Osteocyte (in vitro differentiated cells): ENCODE data around the gene CBX7. TPM values are rescaled to one million over a fixed set of nuclear protein-coding genes. Genes with fewer than 3 reads are reported as not detected.
"Not testable (repeated sequence)": the region's sequence is repeated elsewhere in the genome, so short reads cannot be mapped to it uniquely, and the experiment has no call there.

Experiments used
- DNase-seq: peaks from one replicate; pipeline ENCODE4 v3.0.0; 2021; ENCODE audit warnings: mixed read lengths; ENCODE audit not compliant: unreplicated experiment; ENCODE audit errors: extremely low spot score
- H3K27ac Mint-ChIP-seq: one replicate; pipeline ENCODE4 v1.8.0; 2021; ENCODE audit warnings: mild to moderate bottlenecking, mixed read lengths; ENCODE audit not compliant: unreplicated experiment
- H3K27me3 Mint-ChIP-seq: one replicate; pipeline ENCODE4 v1.8.0; 2021; ENCODE audit warnings: mixed read lengths; ENCODE audit not compliant: unreplicated experiment
- H3K36me3 Mint-ChIP-seq: one replicate; pipeline ENCODE4 v1.8.0; 2021; ENCODE audit warnings: mixed read lengths; ENCODE audit not compliant: unreplicated experiment
- H3K4me1 Mint-ChIP-seq: one replicate; pipeline ENCODE4 v1.8.0; 2021; ENCODE audit warnings: mixed read lengths; ENCODE audit not compliant: unreplicated experiment
- H3K4me3 Mint-ChIP-seq: one replicate; pipeline ENCODE4 v1.8.0; 2021; ENCODE audit warnings: mild to moderate bottlenecking, moderate library complexity, mixed read lengths; ENCODE audit not compliant: unreplicated experiment
- H3K9me3 Mint-ChIP-seq: one replicate; pipeline ENCODE4 v1.8.0; 2021; ENCODE audit warnings: mixed read lengths; ENCODE audit not compliant: unreplicated experiment
- CTCF ChIP-seq: fragments of 200-600 bp; sonication (generic); IDR thresholded peaks from 2 replicates; pipeline ENCODE4 v1.5.0; 2021; ENCODE audit warnings: antibody characterized with exemption, mild to moderate bottlenecking, moderate library complexity
- total RNA-seq: library from RNA; stranded (reverse); gene quantifications from 2 replicates; pipeline ENCODE4 v1.2.1, GENCODE V29; 2021

The CBX7 gene
- total RNA-seq, 1 donor from 2014 or later, result 9.6 TPM

GRCh38 chr22:39169797-39170466 is 17.5 kb upstream of the CBX7 start:
- TF ChIP-seq CTCF, result no peak
- Mint-ChIP-seq H3K4me3 (no peak overlapping the region), H3K9me3 (no peaks in the 10 kb centered on the region), H3K27me3 (no peaks in the 10 kb centered on the region), H3K36me3 (no peaks in the 10 kb centered on the region), H3K4me1 (peaks cover 38% of the 10 kb centered on the region), H3K27ac (no peak overlapping the region)
- no peak for DNase-seq

- H3K4me3 Mint-ChIP-seq, result no peak overlapping the region
- H3K36me3 Mint-ChIP-seq, result no peaks in the 10 kb centered on the region
- H3K27me3 Mint-ChIP-seq, result no peaks in the 10 kb centered on the region
- H3K4me1 Mint-ChIP-seq, result peaks cover 11% of the 10 kb centered on the region
- H3K9me3 Mint-ChIP-seq, result no peaks in the 10 kb centered on the region
- no peak for DNase-seq
- no peak overlapping the region for H3K27ac Mint-ChIP-seq
- no peak for TF ChIP-seq CTCF
Measured at GRCh38 chr22:39166547-39166946, 14.1 kb upstream of the CBX7 start.

DNA sequence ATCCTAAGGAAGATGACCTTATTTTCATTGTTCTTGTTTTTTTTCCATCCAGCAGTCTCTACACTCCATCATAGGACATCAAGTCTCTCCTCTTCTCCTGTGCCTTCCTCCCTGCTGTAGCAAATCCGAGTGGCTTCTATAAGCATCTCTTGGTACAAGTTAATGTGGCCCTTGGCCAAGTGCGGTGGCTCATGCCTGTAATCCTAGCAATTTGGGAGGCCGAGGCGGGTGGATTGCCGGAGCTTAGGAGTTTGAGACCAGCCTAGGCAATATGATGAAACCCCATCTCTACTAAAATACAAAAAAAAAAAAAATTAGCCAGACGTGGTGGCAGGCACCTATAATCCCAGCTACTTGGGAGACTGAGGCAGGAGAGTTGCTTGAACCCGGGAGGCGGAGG is 3.6 kb upstream of the CBX7 start:
- not testable (repeated sequence) for H3K27ac Mint-ChIP-seq, H3K4me3 Mint-ChIP-seq, DNase-seq, H3K9me3 Mint-ChIP-seq, H3K36me3 Mint-ChIP-seq
- Mint-ChIP-seq H3K27me3 (peaks cover 45% of the 10 kb centered on the region), H3K4me1 (peaks cover 12% of the 10 kb centered on the region)

DNA sequence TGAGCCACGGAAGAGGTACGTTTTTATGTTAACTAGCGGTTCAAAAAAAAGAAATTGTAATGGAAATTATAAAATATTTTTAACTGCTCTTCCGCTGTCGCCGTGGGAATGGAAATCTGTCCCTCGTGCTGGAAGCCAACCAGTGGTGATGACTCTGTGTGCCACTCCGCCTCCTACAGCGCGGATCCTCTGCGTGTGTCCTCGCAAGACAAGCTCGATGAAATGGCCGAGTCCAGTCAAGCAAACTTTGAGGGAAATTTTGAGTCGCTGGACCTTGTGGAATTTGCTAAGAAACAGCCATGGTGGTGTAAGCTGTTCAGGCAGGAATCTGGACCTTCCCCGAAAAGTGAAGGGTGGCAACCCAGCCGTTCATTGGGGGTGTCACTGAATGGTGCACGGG is 2.9 kb upstream of the CBX7 start:
- Mint-ChIP-seq H3K4me1 (peaks cover 14% of the 10 kb centered on the region), H3K36me3 (no peaks in the 10 kb centered on the region), H3K27ac (no peak overlapping the region), H3K27me3 (peaks cover 43% of the 10 kb centered on the region), H3K9me3 (no peaks in the 10 kb centered on the region), H3K4me3 (no peak overlapping the region)
- no peak for TF ChIP-seq CTCF
- no peak for DNase-seq

DNA sequence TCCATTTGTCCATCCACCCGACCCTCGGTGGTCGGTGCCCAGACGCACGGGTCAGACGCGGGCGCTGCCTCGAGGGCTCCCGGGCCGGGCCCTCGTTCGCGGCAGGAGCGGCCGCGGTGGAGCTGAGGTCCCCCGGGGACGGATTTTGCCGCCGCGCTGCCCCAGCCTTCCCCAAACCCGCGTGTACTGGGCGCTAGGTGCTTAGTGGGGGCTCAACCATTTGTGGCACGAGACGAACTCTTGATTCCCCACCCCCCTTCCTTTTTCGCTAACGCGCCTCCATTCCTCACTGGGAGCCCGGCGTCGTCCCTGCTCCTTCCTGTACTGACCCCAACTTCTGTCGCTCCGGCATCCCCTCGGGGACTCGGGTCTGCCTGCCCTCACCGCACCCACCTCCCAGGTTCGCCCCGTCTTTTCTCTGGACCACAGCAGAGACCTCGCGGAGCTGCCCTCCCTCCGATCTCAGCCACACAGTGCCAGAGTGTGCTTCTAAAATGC is 789 bp upstream of the CBX7 start:
- DNase-seq, result no peak
- Mint-ChIP-seq H3K36me3 (no peaks in the 10 kb centered on the region), H3K27me3 (peaks cover 40% of the 10 kb centered on the region), H3K27ac (peak overlapping the region; percentile 77), H3K9me3 (no peaks in the 10 kb centered on the region), H3K4me3 (peak overlapping the region; percentile 76), H3K4me1 (peaks cover 15% of the 10 kb centered on the region)
- TF ChIP-seq CTCF, result no peak
